ENCODE measurements around the gene ANK3. TPM values are rescaled to one million over a fixed set of nuclear protein-coding genes. Genes with fewer than 3 reads are reported as not detected.

Gene ANK3
- total and polyA plus RNA-seq, 7 donors: 11.6 to 170 (median 94.2) TPM

- 80 to 87% (median 83%) methylated on average over 6 of the region's 6 CpGs for WGBS, 3 donors
- Histone ChIP-seq H3K36me3 (ENCODE audit: insufficient read depth in 1 of 2, low read depth in 1 of 2) (no peaks in the 10 kb centered on the region), H3K27me3 (ENCODE audit: insufficient read depth in 3 of 3, low read length in 2 of 3) (no peaks in the 10 kb centered on the region), H3K9me3 (no peaks in the 10 kb centered on the region), H3K27ac (no peak overlapping the region), H3K4me3 (no peak overlapping the region), H3K4me1 (no peaks in the 10 kb centered on the region)
- TF ChIP-seq CTCF (IDR thresholded peaks at IDR 0.05): no peak
- peak in 3 of 4 donors; percentile 61 to 76 (median 62) for ATAC-seq
- DNase-seq: no peak
- intact Hi-C loops (cut with DNase I): loop anchor here in 1 of 2 donors (5.0 kb wide), 1 partner anchor 39 kb away; no protein-coding TSS in a partner anchor
These were observed 233.6 kb downstream of the ANK3 start for GRCh38 chr10:60155943-60156683.

- no peak overlapping the region for H3K4me3 ChIP-seq
- DNase-seq (no peak), ATAC-seq (no peak)
- TF ChIP-seq CTCF (IDR thresholded peaks at IDR 0.05): no peak
- H3K27me3 ChIP-seq (ENCODE audit: insufficient read depth in 3 of 3, low read length in 2 of 3): no peaks in the 10 kb centered on the region
- intact Hi-C loops (cut with DNase I): loop anchor here in 1 of 2 donors (5.0 kb wide), 1 partner anchor 38 kb away; no protein-coding TSS in a partner anchor
- H3K36me3 ChIP-seq (ENCODE audit: insufficient read depth in 1 of 2, low read depth in 1 of 2): no peaks in the 10 kb centered on the region
- no peaks in the 10 kb centered on the region for H3K4me1 ChIP-seq
- no peaks in the 10 kb centered on the region for H3K9me3 ChIP-seq
- no peak overlapping the region for H3K27ac ChIP-seq
- 80 to 84% (median 81%) methylated on average over 3 of the region's 3 CpGs for WGBS, 3 donors
These were observed 234.4 kb downstream of the ANK3 start for GRCh38 chr10:60155099-60155877.

- H3K27me3 ChIP-seq (ENCODE audit: insufficient read depth in 3 of 3, low read length in 2 of 3): no peaks in the 10 kb centered on the region
- DNase-seq (no peak), ATAC-seq (peak in 3 of 4 donors; percentile 71 to 86 (median 77))
- H3K9me3 ChIP-seq: no peaks in the 10 kb centered on the region
- H3K4me1 ChIP-seq: peaks cover 18% of the 10 kb centered on the region
- H3K36me3 ChIP-seq (ENCODE audit: insufficient read depth in 1 of 2, low read depth in 1 of 2): no peaks in the 10 kb centered on the region
- TF ChIP-seq CTCF (IDR thresholded peaks at IDR 0.05): no peak
- intact Hi-C loops (cut with DNase I): no loop called here
- no peak overlapping the region for H3K27ac ChIP-seq
- WGBS, 3 donors: 89 to 92% (median 91%) methylated on average over 2 of the region's 2 CpGs
- no peak overlapping the region for H3K4me3 ChIP-seq
These were observed 240.7 kb downstream of the ANK3 start for GRCh38 chr10:60149003-60149402.

- Histone ChIP-seq H3K27ac (no peak overlapping the region), H3K9me3 (no peaks in the 10 kb centered on the region), H3K4me3 (no peak overlapping the region), H3K36me3 (ENCODE audit: insufficient read depth in 1 of 2, low read depth in 1 of 2) (no peaks in the 10 kb centered on the region), H3K4me1 (peaks cover 18% of the 10 kb centered on the region), H3K27me3 (ENCODE audit: insufficient read depth in 3 of 3, low read length in 2 of 3) (no peaks in the 10 kb centered on the region)
- peak in 3 of 4 donors; percentile 48 to 87 (median 74) for ATAC-seq
- TF ChIP-seq CTCF (IDR thresholded peaks at IDR 0.05): no peak
- no peak for DNase-seq
- intact Hi-C loops (cut with DNase I): no loop called here
These were observed 241.3 kb downstream of the ANK3 start for GRCh38 chr10:60148266-60148840.

Data from psoas muscle (tissue), 8 donors.